MM.1S (cell line): Measurements from ENCODE around the gene NEMP1.

ENCODE experiments used
- CTCF ChIP-seq: fragments of 300-600 bp; sonication (generic); IDR thresholded peaks from 2 replicates; pipeline ENCODE4 v1.5.1; 2016; ENCODE audit warnings: antibody characterized with exemption, low read length, mixed read lengths
- EZH2 ChIP-seq: fragments of 300-600 bp; sonication (generic); optimal IDR thresholded peaks from 2 replicates; pipeline ENCODE3; 2017; ENCODE audit warnings: low read depth, mild to moderate bottlenecking, antibody characterized with exemption, low read length, mixed read lengths

GRCh38 chr12:57119294-57120085, 40.9 kb upstream of the NEMP1 start:
- no peak for TF ChIP-seq CTCF
- no peak for TF ChIP-seq EZH2
